Esophagus muscularis mucosa (tissue), 4 donors: ENCODE measurements around the gene WBP2.

ENCODE experiments used
- CTCF ChIP-seq, 3 experiments: fragments of 200-600 bp in 2 of 3; fragments of 450-650 bp in 1 of 3; sonication (generic) in 2 of 3; IDR thresholded peaks; one replicate each; pipeline ENCODE4 v1.5.1; 2017 to 2019; ENCODE audit warnings: antibody characterized with exemption in 3 of 3, mild to moderate bottlenecking in 2 of 3, moderate library complexity in 1 of 3
- EP300 ChIP-seq: sonication (generic); formaldehyde crosslinking; IDR thresholded peaks from one replicate; pipeline ENCODE4 v1.6.1; 2017; ENCODE audit warnings: antibody characterized with exemption
- POLR2A ChIP-seq: fragments of 450-650 bp; IDR thresholded peaks from one replicate; pipeline ENCODE4 v1.6.1; 2017; ENCODE audit warnings: antibody characterized with exemption, moderate library complexity, mild to moderate bottlenecking, low read depth
- POLR2AphosphoS5 ChIP-seq, 2 donors: sonication (generic); formaldehyde crosslinking; IDR thresholded peaks; one replicate each; pipeline ENCODE4 v1.6.1; 2017; ENCODE audit warnings: antibody characterized with exemption in 2 of 2

GRCh38 chr17:75861927-75862317 is 6.8 kb upstream of the WBP2 start:
- no peak for TF ChIP-seq CTCF (IDR thresholded peaks at IDR 0.05)
- no peak for TF ChIP-seq POLR2A
- peak; percentile 89 to 91 for TF ChIP-seq POLR2AphosphoS5 (IDR thresholded peaks at IDR 0.05)
- no peak for TF ChIP-seq EP300
